Stomach (tissue), 4 donors: Measurements from ENCODE around the gene KRTCAP2.

ENCODE experiments used
- CTCF ChIP-seq, 7 experiments: fragments of 450-650 bp in 4 of 7; fragments of 200-600 bp in 3 of 7; sonication (generic) in 3 of 7; IDR thresholded peaks; one replicate each; pipeline ENCODE4 v1.5.1; 2016 to 2019; ENCODE audit warnings: antibody characterized with exemption in 7 of 7, control low read depth in 2 of 7, mild to moderate bottlenecking in 1 of 7
- EP300 ChIP-seq: sonication (generic); formaldehyde crosslinking; IDR thresholded peaks from one replicate; pipeline ENCODE4 v1.6.1; 2017; ENCODE audit warnings: antibody characterized with exemption
- POLR2A ChIP-seq, 4 donors: fragments of 450-650 bp; IDR thresholded peaks; one replicate each; pipeline ENCODE4 v1.6.1; 2016; ENCODE audit warnings: antibody characterized with exemption in 4 of 4, control low read depth in 2 of 4, mild to moderate bottlenecking in 1 of 4, moderate library complexity in 1 of 4
- POLR2AphosphoS5 ChIP-seq, 3 donors: sonication (generic); formaldehyde crosslinking; IDR thresholded peaks; one replicate each; pipeline ENCODE4 v1.6.1; 2016; ENCODE audit warnings: antibody characterized with exemption in 3 of 3

- TF ChIP-seq POLR2A (IDR thresholded peaks at IDR 0.05): no peak
- no peak for TF ChIP-seq CTCF (IDR thresholded peaks at IDR 0.05)
- TF ChIP-seq EP300: no peak
- TF ChIP-seq POLR2AphosphoS5 (IDR thresholded peaks at IDR 0.05): no peak
Observed at GRCh38 chr1:155124503-155125463, 48.3 kb downstream of the KRTCAP2 start.
